ENCODE measurements around the gene ZNF19.

Gene ZNF19

GRCh38 chr16:71491054-71491453 lies 1.9 kb upstream of the ZNF19 start:
- no peak for DNase-seq

- no peak for DNase-seq
These were observed 1.2 kb upstream of the ZNF19 start for GRCh38 chr16:71490361-71490760.

GRCh38 chr16:71484006-71484893 lies 4.9 kb downstream of the ZNF19 start:
- DNase-seq, result peak; percentile 90

- DNase-seq, result no peak
These were observed 6.6 kb downstream of the ZNF19 start for GRCh38 chr16:71482569-71482968.

- DNase-seq, result no peak
These were observed 8.2 kb downstream of the ZNF19 start for GRCh38 chr16:71480956-71481355.

GRCh38 chr16:71479420-71479819 lies 9.7 kb downstream of the ZNF19 start:
- DNase-seq, result no peak

GRCh38 chr16:71476457-71477124 lies 12.5 kb downstream of the ZNF19 start:
- no peak for DNase-seq

GRCh38 chr16:71474864-71475263 lies 14.3 kb downstream of the ZNF19 start:
- DNase-seq, result no peak

- no peak for DNase-seq
These were observed 15.2 kb downstream of the ZNF19 start for GRCh38 chr16:71473891-71474290.

- DNase-seq, result no peak
These were observed 16.2 kb downstream of the ZNF19 start for GRCh38 chr16:71472931-71473330.

- no peak for DNase-seq
These were observed 17.1 kb downstream of the ZNF19 start for GRCh38 chr16:71472051-71472450.

- peak; percentile 37 for DNase-seq
These were observed 21.3 kb downstream of the ZNF19 start for GRCh38 chr16:71467810-71468209.

GRCh38 chr16:71464231-71464630 lies 24.9 kb downstream of the ZNF19 start:
- no peak for DNase-seq

GRCh38 chr16:71461686-71462648 lies 27.2 kb downstream of the ZNF19 start, which contains the start of gene ZNF23:
TSS of gene ZNF23 (minus strand) at chr16:71462247. CDS start at chr16:71456796, 5,451 bp downstream.
- peak; percentile 93 for DNase-seq

- DNase-seq, result no peak
These were observed 28.2 kb downstream of the ZNF19 start for GRCh38 chr16:71460941-71461340.

- no peak for DNase-seq
These were observed 28.9 kb downstream of the ZNF19 start for GRCh38 chr16:71460236-71460635.

- DNase-seq, result no peak
These were observed 29.6 kb downstream of the ZNF19 start for GRCh38 chr16:71459510-71459909.

GRCh38 chr16:71456801-71457200 lies 32.3 kb downstream of the ZNF19 start:
- DNase-seq, result no peak

- DNase-seq, result no peak
These were observed 36.1 kb downstream of the ZNF19 start for GRCh38 chr16:71453036-71453435.

GRCh38 chr16:71449020-71449419 lies 40.1 kb downstream of the ZNF19 start:
- DNase-seq, result no peak

GRCh38 chr16:71448274-71448866 lies 40.8 kb downstream of the ZNF19 start:
- DNase-seq, result no peak

GRCh38 chr16:71443714-71444113 lies 45.4 kb downstream of the ZNF19 start:
- no peak for DNase-seq

Measured in right kidney (tissue), 1 donor.